Measurements from ENCODE around the gene SUSD2. TPM values are rescaled to one million over a fixed set of nuclear protein-coding genes. Genes with fewer than 3 reads are reported as not detected.
A peak's percentile ranks its signal among the peaks of the same experiment; 100 is the strongest.

The SUSD2 gene
- total RNA-seq, 2 experiments from 2014 or later, result 0.38 to 0.54 TPM

GRCh38 chr22:24189249-24190158 is 8.2 kb downstream of the SUSD2 start:
- Histone ChIP-seq H2AFZ (ENCODE audit: low read length) (no peak overlapping the region), H3K27ac (ENCODE audit: low read depth, low read length, poor library complexity, severe bottlenecking) (no peak overlapping the region), H3K9me2 (ENCODE audit: insufficient read depth, low read length) (no peaks in the 10 kb centered on the region), H3K4me1 (ENCODE audit: insufficient read depth, low read length, poor library complexity, severe bottlenecking) (no peaks in the 10 kb centered on the region), H3K4me3 (ENCODE audit: low read depth, low read length, poor library complexity, severe bottlenecking) (no peak overlapping the region), H3K79me2 (ENCODE audit: insufficient read depth, low read depth, low read length) (no peaks in the 10 kb centered on the region), H3K9me3 (ENCODE audit: low read length) (no peaks in the 10 kb centered on the region), H3K4me2 (ENCODE audit: low read length) (no peak overlapping the region), H3K36me3 (ENCODE audit: insufficient read depth, low read length) (no peaks in the 10 kb centered on the region), H4K20me1 (ENCODE audit: insufficient read depth, low read length) (no peaks in the 10 kb centered on the region)
- POLR2A ChIA-PET, result interaction anchor here (0.5 kb wide), 1 partner anchor 9 kb away, joined by 3 read pairs; no protein-coding TSS in a partner anchor
- no TSS peak for BruUV-seq (replicated peaks)
- TF ChIP-seq EZH2phosphoT487 (IDR thresholded peaks at IDR 0.05; ENCODE audit: borderline replicate concordance, low read depth, low read length), result no peak
- TF ChIP-seq, protein P1, sequence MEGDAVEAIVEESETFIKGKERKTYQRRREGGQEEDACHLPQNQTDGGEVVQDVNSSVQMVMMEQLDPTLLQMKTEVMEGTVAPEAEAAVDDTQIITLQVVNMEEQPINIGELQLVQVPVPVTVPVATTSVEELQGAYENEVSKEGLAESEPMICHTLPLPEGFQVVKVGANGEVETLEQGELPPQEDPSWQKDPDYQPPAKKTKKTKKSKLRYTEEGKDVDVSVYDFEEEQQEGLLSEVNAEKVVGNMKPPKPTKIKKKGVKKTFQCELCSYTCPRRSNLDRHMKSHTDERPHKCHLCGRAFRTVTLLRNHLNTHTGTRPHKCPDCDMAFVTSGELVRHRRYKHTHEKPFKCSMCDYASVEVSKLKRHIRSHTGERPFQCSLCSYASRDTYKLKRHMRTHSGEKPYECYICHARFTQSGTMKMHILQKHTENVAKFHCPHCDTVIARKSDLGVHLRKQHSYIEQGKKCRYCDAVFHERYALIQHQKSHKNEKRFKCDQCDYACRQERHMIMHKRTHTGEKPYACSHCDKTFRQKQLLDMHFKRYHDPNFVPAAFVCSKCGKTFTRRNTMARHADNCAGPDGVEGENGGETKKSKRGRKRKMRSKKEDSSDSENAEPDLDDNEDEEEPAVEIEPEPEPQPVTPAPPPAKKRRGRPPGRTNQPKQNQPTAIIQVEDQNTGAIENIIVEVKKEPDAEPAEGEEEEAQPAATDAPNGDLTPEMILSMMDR (conservative IDR thresholded peaks at IDR 0.05; ENCODE audit: low read length), result peak; percentile 82
- intact Hi-C loops (cut with micrococcal nuclease; ENCODE audit: unreplicated experiment), result loop anchor here (2.0 kb wide), 1 partner anchor 57 kb away; no protein-coding TSS in a partner anchor
- CTCF ChIA-PET (ENCODE audit: unreplicated experiment), result interaction anchor here (0.6 kb wide), 1 partner anchor 171 kb away, joined by 3 read pairs; no protein-coding TSS in a partner anchor
- peak; percentile 59 for DNase-seq (ENCODE audit: low spot score)

- Histone ChIP-seq H3K4me2 (ENCODE audit: low read length) (no peak overlapping the region), H3K9me2 (ENCODE audit: insufficient read depth, low read length) (no peaks in the 10 kb centered on the region), H3K79me2 (ENCODE audit: insufficient read depth, low read depth, low read length) (no peaks in the 10 kb centered on the region), H4K20me1 (ENCODE audit: insufficient read depth, low read length) (no peaks in the 10 kb centered on the region), H2AFZ (ENCODE audit: low read length) (no peak overlapping the region), H3K4me1 (ENCODE audit: insufficient read depth, low read length, poor library complexity, severe bottlenecking) (no peaks in the 10 kb centered on the region), H3K4me3 (ENCODE audit: low read depth, low read length, poor library complexity, severe bottlenecking) (no peak overlapping the region), H3K36me3 (ENCODE audit: insufficient read depth, low read length) (no peaks in the 10 kb centered on the region), H3K9me3 (ENCODE audit: low read length) (no peaks in the 10 kb centered on the region), H3K27ac (ENCODE audit: low read depth, low read length, poor library complexity, severe bottlenecking) (no peak overlapping the region)
- CTCF ChIA-PET (ENCODE audit: unreplicated experiment), result no interaction called here
- DNase-seq (ENCODE audit: low spot score), result no peak
- BruUV-seq (replicated peaks), result no TSS peak
- POLR2A ChIA-PET, result interaction anchor here (0.5 kb wide), 1 partner anchor 8 kb away, joined by 3 read pairs; no protein-coding TSS in a partner anchor
- TF ChIP-seq EZH2phosphoT487 (IDR thresholded peaks at IDR 0.05; ENCODE audit: borderline replicate concordance, low read depth, low read length), result no peak
- TF ChIP-seq, protein P1 (conservative IDR thresholded peaks at IDR 0.05; ENCODE audit: low read length), result no peak
- intact Hi-C loops (cut with micrococcal nuclease; ENCODE audit: unreplicated experiment), result no loop called here
These were observed 8.9 kb downstream of the SUSD2 start for GRCh38 chr22:24190159-24190540.
